Endodermal cell (in vitro differentiated cells): ENCODE measurements around the gene C16orf74. TPM values are rescaled to one million over a fixed set of nuclear protein-coding genes. Genes with fewer than 3 reads are reported as not detected.

Experiments used
- DNase-seq: peaks from one replicate; pipeline ENCODE4 v3.0.0-alpha.2; 2017
- H3K27ac ChIP-seq: 2 replicates; pipeline ENCODE4 v1.5.1; 2013; ENCODE audit warnings: mild to moderate bottlenecking, low read depth, low read length, moderate library complexity
- H3K27me3 ChIP-seq: 2 replicates; pipeline ENCODE4 v1.6.1; 2013; ENCODE audit warnings: mild to moderate bottlenecking, low read length, moderate library complexity; ENCODE audit not compliant: insufficient read depth, control insufficient read depth, poor library complexity, severe bottlenecking
- H3K36me3 ChIP-seq: 2 replicates; pipeline ENCODE4 v1.7.0; 2013; ENCODE audit warnings: mild to moderate bottlenecking, low read length, moderate library complexity; ENCODE audit not compliant: control insufficient read depth, insufficient read depth
- H3K4me1 ChIP-seq: one replicate; pipeline ENCODE4 v1.7.0; 2013; ENCODE audit warnings: low read length; ENCODE audit not compliant: control insufficient read depth, insufficient read depth
- H3K4me3 ChIP-seq: 2 replicates; pipeline ENCODE4 v1.5.1; 2013; ENCODE audit warnings: mild to moderate bottlenecking, low read length, moderate library complexity
- H3K9ac ChIP-seq: 2 replicates; pipeline ENCODE4 v1.6.1; 2013; ENCODE audit warnings: mild to moderate bottlenecking, low read length, moderate library complexity; ENCODE audit not compliant: poor library complexity, severe bottlenecking; ENCODE audit errors: extremely low read depth
- H3K9me3 ChIP-seq: 2 replicates; pipeline ENCODE4 v1.6.1; 2013; ENCODE audit warnings: mild to moderate bottlenecking, low read length, moderate library complexity; ENCODE audit not compliant: control insufficient read depth
- H3K27ac Mint-ChIP-seq: 2 replicates; pipeline ENCODE4 v1.8.0; 2020; ENCODE audit warnings: mixed read lengths
- H3K27me3 Mint-ChIP-seq: 2 replicates; pipeline ENCODE4 v1.8.0; 2021; ENCODE audit warnings: mild to moderate bottlenecking, mixed read lengths; ENCODE audit not compliant: insufficient read depth
- H3K36me3 Mint-ChIP-seq: 2 replicates; pipeline ENCODE4 v1.8.0; 2020; ENCODE audit warnings: low read depth, mixed read lengths
- H3K4me1 Mint-ChIP-seq: 2 replicates; pipeline ENCODE4 v1.8.0; 2020; ENCODE audit warnings: mixed read lengths
- H3K4me3 Mint-ChIP-seq: 2 replicates; pipeline ENCODE4 v1.8.0; 2020; ENCODE audit warnings: mild to moderate bottlenecking, moderate library complexity, mixed read lengths
- H3K9me3 Mint-ChIP-seq: 2 replicates; pipeline ENCODE4 v1.8.0; 2020; ENCODE audit warnings: mild to moderate bottlenecking, mixed read lengths
- WGBS, 2 experiments: methylation state at CpG; one replicate each; pipeline versions ENCODE4 v1.1.5 to v1.1.7; 2013; ENCODE audit warnings: missing lambda C conversion rate in 2 of 2, mixed read lengths in 1 of 2; ENCODE audit not compliant: insufficient coverage in 1 of 2, insufficient read length in 1 of 2; 5-methylcytosine and 5-hydroxymethylcytosine counted together
- total RNA-seq, 2 donors: library from RNA; stranded (reverse); fragmentation: NEBNext Ultra II Directional in 1 of 2; extraction: Animal tissue kit (Norgen Biotek cat#: 25700) in 1 of 2; gene quantifications; 2 replicates in 1 of 2; 3 replicates in 1 of 2; pipeline ENCODE4 v1.2.1, GENCODE V29; 2021
- TF ChIP-seq, protein P1 (sequence below): fragments of 200-600 bp; sonication (generic); conservative IDR thresholded peaks from 2 replicates; pipeline ENCODE4 v1.5.0; 2021; ENCODE audit warnings: antibody characterized with exemption, mild to moderate bottlenecking

Gene C16orf74
- total RNA-seq, 2 donors from 2014 or later, result 3.6 to 7.4 TPM

DNA sequence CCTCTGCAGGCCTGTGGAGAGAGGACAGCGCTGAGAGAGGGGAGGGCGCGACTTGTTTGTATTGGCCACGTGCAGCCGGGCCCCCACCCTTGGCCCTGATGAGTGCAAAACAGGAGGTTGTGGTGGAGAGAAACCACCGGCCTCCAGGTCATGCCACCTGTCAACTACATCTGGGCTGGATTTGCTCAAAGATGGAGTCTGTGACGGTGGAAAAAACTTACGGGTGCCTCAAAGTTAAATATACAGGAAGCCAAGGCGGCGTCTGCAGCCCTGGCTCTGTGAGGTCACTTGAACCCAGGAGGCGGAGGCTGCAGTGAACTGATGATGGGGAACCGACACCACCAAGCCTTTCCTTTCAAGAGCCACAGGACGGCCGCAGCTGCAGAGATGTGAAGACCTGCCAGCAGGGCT is 15.7 kb downstream of the C16orf74 start:
- Mint-ChIP-seq H3K9me3 (no peaks in the 10 kb centered on the region), H3K4me3 (no peak overlapping the region), H3K27me3 (no peaks in the 10 kb centered on the region), H3K36me3 (peaks cover 2% of the 10 kb centered on the region), H3K27ac (no peak overlapping the region), H3K4me1 (no peaks in the 10 kb centered on the region)
- H3K4me3 ChIP-seq, result no peak overlapping the region
- no peak for DNase-seq
- no peaks in the 10 kb centered on the region for H3K9me3 ChIP-seq
- no peaks in the 10 kb centered on the region for H3K36me3 ChIP-seq
- TF ChIP-seq, protein P1, sequence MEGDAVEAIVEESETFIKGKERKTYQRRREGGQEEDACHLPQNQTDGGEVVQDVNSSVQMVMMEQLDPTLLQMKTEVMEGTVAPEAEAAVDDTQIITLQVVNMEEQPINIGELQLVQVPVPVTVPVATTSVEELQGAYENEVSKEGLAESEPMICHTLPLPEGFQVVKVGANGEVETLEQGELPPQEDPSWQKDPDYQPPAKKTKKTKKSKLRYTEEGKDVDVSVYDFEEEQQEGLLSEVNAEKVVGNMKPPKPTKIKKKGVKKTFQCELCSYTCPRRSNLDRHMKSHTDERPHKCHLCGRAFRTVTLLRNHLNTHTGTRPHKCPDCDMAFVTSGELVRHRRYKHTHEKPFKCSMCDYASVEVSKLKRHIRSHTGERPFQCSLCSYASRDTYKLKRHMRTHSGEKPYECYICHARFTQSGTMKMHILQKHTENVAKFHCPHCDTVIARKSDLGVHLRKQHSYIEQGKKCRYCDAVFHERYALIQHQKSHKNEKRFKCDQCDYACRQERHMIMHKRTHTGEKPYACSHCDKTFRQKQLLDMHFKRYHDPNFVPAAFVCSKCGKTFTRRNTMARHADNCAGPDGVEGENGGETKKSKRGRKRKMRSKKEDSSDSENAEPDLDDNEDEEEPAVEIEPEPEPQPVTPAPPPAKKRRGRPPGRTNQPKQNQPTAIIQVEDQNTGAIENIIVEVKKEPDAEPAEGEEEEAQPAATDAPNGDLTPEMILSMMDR, result no peak
- H3K27me3 ChIP-seq, result no peaks in the 10 kb centered on the region
- no peak overlapping the region for H3K27ac ChIP-seq
- WGBS, 2 experiments, result 89 to 94% methylated on average over 10 to 14 of the region's 14 CpGs
- no peaks in the 10 kb centered on the region for H3K4me1 ChIP-seq
- no peak overlapping the region for H3K9ac ChIP-seq

DNA sequence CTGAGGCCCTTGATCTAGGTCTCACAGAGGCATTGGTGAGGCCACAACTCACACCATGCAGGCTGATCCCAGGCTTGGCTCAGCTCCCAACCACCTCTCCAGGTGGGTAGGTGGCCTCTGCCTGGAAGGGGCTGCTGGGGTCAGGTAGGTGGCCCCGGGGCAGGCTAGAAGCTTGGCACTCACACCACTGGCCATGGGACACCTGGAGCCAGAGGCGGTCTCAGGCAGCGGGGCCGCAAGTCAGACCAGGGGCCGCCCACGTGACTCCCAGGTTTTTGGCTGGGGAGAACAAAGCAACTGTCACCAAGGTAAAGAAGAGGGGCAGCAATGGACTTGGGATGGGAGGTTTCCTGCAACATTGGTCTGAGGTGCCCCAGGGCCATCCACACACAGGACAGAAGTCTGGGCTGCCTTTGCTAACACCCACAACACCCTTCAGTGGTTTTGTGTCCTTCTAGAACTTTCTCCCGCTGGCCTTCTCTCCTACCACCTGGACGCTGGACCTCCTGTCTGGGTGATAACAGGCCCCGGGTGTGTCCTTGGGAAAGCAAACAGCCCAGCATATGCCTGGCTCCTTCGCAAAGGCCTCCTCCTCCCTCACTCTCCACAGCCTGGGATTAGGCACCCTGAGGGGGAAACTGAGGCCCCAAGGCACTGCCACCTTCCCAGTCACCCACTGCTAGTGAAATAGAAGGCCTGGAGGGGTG is 16.4 kb downstream of the C16orf74 start:
- H3K27me3 Mint-ChIP-seq, result no peaks in the 10 kb centered on the region
- Histone ChIP-seq H3K9ac (no peak overlapping the region), H3K27ac (no peak overlapping the region), H3K4me1 (no peaks in the 10 kb centered on the region), H3K4me3 (no peak overlapping the region), H3K9me3 (no peaks in the 10 kb centered on the region), H3K27me3 (no peaks in the 10 kb centered on the region), H3K36me3 (no peaks in the 10 kb centered on the region)
- H3K4me1 Mint-ChIP-seq, result peaks cover 3% of the 10 kb centered on the region
- TF ChIP-seq, protein P1, result no peak
- H3K36me3 Mint-ChIP-seq, result peaks cover 2% of the 10 kb centered on the region
- H3K9me3 Mint-ChIP-seq, result no peaks in the 10 kb centered on the region
- H3K4me3 Mint-ChIP-seq, result no peak overlapping the region
- WGBS, 2 experiments, result 74 to 82% methylated on average over 7 to 10 of the region's 10 CpGs
- no peak overlapping the region for H3K27ac Mint-ChIP-seq
- no peak for DNase-seq

DNA sequence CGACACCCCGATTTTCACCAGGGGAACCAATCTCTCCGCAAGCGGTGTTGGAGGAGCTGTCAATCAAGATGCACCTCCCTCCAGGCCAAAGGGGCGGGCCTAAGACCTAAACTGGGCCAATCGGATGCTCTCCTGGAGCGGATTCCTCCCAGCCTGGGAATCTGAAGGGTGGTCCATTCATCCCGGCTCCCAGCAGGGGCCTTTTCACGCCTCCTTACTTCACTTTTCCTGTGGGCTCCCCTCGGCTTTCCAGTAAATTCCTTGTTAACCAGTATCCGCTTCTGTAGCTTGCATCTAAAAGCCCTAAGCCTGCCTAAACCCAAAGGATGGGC is 17.1 kb downstream of the C16orf74 start:
- Histone ChIP-seq H3K4me3 (no peak overlapping the region), H3K9ac (no peak overlapping the region), H3K27ac (no peak overlapping the region), H3K9me3 (no peaks in the 10 kb centered on the region), H3K27me3 (no peaks in the 10 kb centered on the region), H3K4me1 (no peaks in the 10 kb centered on the region), H3K36me3 (no peaks in the 10 kb centered on the region)
- H3K9me3 Mint-ChIP-seq, result no peaks in the 10 kb centered on the region
- no peak overlapping the region for H3K27ac Mint-ChIP-seq
- TF ChIP-seq, protein P1, result no peak
- no peaks in the 10 kb centered on the region for H3K27me3 Mint-ChIP-seq
- H3K4me1 Mint-ChIP-seq, result peaks cover 3% of the 10 kb centered on the region
- no peak overlapping the region for H3K4me3 Mint-ChIP-seq
- DNase-seq, result peak; percentile 97
- peaks cover 2% of the 10 kb centered on the region for H3K36me3 Mint-ChIP-seq
- 23 to 28% methylated on average over 11 of the region's 11 CpGs for WGBS, 2 experiments
